Measurements from ENCODE around the gene PANX2.
"Not testable (repeated sequence)": the region's sequence is repeated elsewhere in the genome, so short reads cannot be mapped to it uniquely, and the experiment has no call there.

Gene PANX2, protein sequence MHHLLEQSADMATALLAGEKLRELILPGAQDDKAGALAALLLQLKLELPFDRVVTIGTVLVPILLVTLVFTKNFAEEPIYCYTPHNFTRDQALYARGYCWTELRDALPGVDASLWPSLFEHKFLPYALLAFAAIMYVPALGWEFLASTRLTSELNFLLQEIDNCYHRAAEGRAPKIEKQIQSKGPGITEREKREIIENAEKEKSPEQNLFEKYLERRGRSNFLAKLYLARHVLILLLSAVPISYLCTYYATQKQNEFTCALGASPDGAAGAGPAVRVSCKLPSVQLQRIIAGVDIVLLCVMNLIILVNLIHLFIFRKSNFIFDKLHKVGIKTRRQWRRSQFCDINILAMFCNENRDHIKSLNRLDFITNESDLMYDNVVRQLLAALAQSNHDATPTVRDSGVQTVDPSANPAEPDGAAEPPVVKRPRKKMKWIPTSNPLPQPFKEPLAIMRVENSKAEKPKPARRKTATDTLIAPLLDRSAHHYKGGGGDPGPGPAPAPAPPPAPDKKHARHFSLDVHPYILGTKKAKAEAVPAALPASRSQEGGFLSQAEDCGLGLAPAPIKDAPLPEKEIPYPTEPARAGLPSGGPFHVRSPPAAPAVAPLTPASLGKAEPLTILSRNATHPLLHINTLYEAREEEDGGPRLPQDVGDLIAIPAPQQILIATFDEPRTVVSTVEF

DNA sequence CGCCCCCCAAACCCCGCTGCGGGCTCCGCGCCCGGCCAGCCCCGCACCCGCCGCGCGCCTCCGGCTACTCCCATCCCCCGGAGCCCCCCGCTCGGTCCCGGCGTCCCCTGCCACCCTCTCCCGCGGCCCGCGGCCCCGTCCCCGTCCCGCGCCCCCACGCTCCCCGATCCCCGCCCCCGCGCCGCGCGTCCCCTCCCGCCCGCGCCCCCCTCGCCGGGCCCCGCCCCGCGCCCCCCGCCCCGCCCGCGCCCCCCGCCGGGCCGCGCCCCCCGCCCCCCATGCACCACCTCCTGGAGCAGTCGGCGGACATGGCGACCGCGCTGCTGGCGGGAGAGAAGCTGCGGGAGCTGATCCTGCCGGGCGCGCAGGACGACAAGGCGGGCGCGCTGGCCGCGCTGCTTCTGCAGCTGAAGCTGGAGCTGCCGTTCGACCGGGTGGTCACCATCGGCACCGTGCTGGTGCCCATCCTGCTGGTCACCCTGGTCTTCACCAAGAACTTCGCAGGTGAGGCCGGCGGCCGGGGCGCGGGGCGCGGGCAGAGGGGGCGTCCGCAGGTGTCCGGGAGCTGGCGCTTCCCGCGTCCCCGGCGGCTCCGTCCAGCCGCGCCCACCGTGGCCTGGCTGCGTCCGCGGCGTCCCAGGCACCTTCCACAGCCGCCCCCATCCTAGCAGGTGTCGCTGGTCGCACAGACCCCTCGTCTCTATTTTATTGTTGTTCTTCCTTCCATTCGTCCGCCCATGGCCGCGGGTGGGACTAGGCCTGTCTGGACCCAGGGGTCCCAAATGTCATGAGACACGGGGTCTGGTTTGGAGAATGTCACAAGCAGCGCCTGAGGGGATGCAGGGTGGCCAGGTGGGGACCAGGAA lies at the start of gene PANX2:
Gene PANX2 (plus strand): TSS at position 279 of the 866 bp plus-strand sequence. CDS start 0 bp downstream, at position 279.
- DNase-seq = no peak

DNA sequence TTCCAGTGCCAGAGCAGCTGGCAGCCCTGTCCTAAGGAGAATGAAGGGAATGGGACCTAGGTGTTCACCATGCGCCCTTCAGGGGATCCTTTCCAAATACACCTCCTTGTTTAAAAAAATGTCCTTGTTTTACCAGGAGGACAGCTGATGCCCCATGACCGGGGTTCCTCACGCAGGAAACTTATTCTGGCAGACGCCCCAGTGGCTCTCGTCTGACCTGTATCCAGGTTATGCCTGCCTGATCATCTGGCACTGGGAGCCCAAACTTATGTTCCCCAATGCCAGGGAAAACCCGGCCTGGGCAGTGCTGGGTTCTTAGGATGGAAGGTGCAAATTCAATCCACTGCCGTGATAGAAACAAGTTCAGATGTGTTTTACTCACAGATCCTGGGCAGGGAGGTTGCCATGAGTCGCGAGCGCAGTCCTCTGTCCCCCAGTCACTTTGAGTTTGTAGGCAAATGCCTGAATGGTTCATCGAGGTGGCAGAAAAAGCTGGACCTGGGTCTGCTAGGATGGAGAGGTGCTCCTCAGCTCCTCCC lies 49.3 kb upstream of the PANX2 start:
- no peak for DNase-seq

DNA sequence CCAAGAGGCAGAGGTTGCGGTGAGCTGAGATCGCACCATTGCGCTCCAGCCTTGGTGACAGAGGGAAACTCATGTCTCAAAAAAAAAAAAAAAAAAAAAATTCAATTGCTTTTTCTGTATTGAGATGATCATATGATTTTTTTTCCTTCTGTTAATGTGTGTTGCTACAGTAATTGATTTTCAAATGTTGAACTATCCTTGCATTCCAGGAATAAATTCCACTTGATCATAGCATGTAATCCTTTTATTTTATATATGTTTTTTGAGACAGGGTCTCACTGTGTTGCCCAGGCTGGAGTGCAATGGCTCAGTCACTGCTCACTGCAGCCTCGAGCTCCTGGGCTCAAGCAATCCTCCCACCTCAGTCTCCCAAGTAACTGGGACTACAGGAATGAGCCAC lies 47.4 kb upstream of the PANX2 start:
- no peak for DNase-seq

DNA sequence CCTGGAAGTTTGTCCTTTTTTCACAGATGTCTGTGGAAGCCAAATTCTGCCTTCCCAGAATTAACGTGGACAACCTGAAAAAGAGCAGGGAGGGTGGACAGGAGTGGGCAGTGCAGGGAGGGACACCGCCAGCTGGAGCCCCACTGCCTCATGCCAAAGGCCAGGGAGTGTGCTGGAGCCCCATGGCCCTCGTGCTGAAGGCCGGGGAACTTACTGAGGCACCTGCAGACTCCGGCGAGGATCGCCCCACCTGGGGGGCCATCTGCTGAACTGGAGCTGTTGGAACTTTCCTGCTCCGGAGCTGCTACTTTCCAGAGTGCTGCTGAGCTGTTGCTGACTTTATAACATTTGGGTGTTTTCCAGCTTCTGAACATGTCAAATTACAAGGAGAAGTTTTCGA lies 45.5 kb upstream of the PANX2 start:
- no peak for DNase-seq

DNA sequence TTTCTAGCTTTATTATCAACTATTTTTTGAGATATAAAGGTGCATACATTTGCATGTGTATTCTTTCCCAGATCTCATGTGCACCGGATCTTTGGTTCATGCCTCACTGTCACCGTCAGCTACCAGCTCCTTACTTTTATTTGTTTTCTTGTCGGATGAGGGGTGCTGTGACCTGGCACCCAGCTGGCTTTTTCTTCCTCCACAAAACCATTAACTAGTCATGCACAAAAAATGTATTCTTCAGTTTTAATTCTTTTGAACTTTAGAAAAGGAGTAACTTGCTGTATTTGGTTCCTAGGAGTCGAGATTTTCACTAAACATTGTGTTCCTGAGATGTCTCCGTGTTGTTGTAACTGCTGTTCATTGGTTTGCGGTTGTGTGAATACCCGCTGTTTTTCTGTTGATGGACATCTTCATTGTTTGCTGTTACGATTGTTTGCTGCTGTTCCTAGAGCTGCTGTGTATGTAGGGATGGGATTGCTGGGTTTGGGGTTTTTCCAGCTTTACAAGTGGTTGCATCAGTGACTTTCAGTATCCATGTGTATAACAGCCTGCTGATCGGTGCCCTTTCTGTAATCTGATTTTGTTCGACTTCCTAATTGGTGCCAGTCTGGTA lies 41.3 kb upstream of the PANX2 start:
- DNase-seq = no peak

DNA sequence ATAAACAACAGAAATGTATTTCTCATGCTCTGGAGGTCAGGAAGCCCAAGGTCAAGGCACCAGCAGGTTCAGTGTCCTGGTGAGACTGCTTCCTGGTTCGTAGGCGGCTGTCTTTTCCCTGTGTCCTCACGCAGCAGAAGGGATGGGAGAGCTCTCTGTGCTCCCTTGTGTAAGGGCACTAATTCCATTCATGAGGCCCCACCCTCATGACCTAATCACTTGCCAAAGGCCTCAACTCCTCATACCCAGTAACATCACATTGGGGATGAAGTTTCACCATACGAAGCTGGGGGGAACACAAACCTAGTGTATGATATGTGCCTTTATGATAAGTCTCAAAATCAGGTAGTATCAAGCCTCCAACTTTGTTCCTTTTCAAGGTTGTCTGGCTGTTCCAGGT lies 38.6 kb upstream of the PANX2 start:
- no peak for DNase-seq

DNA sequence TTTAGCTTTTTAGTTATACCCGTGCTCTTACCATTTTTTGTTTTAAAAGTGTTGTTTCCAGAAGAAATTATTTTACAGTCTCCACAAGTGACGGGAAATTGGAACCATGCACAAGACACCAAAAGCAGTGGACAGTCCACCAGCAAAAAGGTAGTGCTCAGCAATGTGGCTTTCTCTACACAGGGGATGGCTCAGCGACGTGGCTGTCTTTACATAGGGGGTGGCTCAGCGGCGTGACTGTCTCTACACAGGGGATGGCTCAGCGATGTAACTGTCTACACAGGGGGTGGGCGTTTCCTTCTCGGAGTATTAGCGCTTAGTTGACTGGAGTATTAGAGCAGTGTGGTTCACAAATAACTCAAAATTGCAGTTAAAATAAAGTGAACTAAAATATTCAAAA lies 36.0 kb upstream of the PANX2 start:
- no peak for DNase-seq

DNA sequence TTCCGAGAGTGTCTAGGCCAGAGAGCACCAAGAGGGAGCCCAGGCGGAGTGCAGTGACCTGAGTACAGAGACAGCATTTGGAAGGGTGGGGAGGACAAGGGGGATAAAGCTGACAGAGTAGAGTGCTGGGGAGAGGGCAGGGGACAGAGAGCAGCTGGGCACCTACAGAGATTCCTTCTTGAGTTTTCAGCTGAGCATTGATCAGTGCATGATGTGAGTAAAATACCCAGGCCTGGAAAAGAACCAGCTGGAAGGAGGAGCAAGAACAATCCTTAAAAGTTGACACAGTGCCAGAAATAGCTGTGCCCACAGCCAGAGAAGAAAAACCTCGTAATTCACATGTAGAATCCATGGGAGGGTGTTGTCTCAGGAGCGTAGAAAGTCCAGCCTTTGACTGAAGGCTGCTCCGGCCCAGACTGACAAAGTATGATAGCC lies 33.9 kb upstream of the PANX2 start:
- no peak for DNase-seq

DNA sequence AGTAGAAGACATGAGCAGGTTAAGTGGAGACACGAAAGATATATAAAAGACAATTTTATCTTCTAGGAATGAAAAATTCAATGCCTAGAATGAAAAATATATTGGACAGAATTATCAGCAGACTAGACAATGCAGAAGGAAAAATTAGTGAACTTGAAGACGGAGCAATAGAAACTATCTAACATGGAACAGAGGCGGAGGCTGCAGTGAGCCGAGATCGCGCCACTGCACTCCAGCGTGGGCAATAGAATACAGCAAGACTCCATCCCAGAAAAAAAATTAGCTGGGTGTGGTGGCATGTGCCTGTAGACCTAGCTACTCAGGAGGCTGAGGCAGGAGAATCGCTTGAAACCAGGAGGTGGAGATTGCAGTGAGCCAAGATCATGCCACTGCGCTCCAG lies 33.3 kb upstream of the PANX2 start:
- not testable (repeated sequence) for DNase-seq

DNA sequence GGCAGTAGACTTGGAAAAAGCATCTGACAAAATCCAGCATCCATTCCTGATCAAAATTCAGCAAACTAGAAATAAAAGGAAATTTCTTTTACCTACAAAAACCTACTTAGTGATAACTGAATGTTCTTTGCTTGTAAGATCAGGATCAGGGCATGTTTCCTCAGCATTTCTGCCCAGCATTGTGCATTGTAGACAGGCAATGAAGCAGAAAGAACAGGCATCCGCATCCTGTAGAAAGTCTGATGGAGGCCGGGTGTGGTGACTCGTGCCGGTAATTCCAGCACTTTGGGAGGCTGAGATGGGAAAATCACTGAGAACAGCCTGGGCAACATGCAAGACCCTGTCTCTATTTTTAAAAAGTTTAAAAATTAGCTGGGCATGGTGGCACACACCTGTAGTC lies 32.5 kb upstream of the PANX2 start:
- no peak for DNase-seq

DNA sequence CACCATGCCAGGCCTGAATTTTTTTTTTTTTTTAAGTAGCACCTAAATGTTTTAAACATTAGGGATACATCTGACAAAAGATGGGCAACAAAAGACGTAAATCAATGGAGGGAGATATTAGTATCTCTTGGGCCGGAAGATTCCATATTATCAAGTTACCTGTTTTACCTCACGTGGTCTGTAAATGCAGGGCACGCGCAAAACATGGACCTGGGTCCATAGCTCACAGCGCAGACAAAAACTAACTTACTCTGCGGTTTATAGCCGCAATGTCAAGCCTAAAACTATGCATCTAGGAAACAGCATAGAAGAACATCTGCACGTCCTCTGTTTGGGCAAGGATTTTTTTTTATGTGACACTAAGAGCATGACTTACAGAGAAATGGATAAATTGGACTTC lies 31.5 kb upstream of the PANX2 start:
- DNase-seq = no peak

DNA sequence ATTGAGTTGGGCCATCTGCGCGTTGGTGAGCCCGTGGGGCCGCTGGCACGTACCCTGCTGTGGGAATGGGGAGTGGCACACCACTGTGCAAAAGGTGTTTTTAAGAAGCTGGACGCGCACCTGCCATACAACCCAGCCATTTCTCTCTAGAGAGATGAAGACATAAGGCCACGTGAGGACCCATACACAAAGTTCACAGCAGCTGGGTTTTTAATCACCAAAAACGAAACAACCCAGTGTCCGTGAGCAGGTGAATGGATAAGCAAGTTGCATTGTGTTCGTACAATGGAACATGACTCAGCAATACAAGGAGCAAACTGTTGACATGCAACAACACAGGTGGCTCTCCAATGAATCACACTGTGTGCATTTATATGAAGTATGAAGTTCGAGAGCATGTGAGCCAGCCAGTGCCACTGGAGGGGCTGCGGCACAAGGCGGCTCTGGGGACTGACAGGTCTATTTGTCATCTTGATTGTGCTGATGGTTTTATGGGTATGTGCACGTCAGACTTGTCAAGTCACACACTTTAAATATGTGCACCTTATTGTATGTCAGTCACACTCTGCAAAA lies 30.6 kb upstream of the PANX2 start:
- DNase-seq = peak; percentile 19

DNA sequence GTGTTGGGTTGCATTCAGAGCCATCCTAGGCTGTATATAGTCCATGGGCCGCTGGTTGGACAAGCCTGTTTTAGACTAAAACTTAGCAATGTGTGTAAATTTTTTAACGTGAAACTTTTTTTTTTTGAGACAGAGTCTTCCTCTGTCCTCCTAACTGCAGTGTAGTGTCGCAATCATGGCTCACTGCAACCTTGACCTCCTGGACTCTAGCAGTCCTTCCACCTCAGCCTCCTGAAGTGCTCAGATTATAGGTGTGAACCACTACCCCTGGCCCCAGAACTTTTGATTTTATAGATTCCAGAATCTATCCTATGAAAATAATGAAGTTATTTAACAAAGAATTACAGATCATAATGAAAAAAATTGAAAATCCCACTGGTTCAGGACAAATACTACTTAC lies 29.9 kb upstream of the PANX2 start:
- no peak for DNase-seq

DNA sequence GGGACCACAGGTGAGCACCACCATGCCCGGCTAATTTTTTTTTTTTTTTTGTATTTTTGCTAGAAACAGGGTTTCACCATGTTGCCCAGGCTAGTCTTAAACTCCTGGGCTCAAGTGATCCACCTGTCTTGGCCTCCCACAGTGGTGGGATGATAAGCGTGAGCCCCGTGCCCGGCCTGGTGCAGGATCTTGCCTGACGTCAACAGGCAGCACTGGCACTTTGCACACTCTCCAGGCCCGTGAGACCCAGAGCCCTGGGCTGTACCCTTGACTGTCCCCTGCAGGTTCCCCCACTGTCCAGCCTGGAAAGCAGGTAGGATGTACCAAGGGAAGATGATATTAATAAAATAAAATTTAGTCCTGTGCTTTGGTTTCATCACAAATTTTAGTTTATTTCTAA lies 29.1 kb upstream of the PANX2 start:
- no peak for DNase-seq

DNA sequence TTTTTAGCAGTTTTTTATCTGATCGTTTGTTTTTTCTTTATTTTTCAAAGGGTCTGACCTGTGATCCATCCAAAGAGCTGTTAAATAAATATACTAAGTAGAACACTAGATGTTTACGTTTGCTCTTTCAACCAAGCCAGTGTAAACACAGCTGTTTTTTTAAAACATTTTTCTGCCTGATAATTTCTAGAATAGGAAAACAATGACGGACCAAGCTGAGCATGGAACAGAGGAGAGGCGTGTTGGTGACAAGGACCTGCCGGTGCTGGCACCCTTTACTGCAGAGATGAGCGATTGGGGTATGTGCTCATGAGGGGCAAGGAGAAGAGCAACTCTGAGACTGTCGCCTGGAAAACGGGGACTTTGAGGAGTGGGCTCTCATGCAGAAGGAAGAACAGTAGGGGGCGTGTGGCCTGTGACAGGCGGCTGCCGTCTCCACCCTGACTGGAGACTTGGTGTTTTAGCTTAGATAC lies 28.6 kb upstream of the PANX2 start:
- no peak for DNase-seq

DNA sequence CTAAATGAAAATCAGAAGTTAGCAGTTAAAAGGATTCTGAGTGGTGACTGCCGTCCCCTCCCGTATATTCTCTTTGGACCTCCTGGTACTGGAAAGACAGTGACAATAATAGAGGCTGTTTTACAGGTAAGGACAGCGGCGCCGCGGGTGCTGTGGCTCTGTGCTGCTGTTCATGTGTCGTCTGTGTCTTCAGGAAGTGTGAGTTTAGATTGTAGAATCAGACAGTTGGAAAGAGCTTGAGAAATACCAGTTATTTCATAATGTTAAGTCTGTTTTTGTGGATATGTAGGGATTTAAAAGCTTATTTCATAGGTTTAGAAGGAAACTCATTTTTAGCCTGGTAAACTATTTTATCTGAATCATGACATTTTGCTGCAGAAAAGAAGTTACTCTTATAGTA lies 27.4 kb upstream of the PANX2 start:
- no peak for DNase-seq

DNA sequence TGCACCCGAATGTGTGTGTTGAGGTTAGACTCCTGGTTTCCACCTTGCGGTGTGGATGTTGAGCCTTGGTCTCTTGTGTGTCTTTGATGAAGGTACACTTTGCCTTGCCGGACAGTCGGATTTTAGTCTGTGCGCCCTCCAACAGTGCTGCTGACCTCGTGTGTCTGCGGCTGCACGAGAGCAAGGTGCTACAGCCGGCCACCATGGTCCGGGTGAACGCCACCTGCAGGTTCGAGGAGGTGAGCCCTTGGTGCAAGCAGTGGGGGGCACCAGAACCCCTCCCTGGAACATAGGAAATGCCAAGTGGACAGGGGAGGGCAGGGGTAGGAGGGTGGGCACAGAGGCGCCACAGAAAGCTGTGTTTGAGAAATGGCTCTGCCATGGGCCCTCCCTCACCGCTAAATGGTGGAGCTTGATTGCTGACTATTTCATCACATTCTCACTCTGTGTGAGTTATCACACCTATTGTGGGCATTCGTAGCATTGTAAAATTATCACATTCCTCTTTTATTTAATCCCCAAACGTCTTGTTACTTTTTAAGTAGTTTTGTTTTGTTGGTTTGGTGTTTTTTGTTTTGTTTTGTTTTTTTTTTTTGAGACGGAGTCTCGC lies 26.4 kb upstream of the PANX2 start:
- DNase-seq = no peak

DNA sequence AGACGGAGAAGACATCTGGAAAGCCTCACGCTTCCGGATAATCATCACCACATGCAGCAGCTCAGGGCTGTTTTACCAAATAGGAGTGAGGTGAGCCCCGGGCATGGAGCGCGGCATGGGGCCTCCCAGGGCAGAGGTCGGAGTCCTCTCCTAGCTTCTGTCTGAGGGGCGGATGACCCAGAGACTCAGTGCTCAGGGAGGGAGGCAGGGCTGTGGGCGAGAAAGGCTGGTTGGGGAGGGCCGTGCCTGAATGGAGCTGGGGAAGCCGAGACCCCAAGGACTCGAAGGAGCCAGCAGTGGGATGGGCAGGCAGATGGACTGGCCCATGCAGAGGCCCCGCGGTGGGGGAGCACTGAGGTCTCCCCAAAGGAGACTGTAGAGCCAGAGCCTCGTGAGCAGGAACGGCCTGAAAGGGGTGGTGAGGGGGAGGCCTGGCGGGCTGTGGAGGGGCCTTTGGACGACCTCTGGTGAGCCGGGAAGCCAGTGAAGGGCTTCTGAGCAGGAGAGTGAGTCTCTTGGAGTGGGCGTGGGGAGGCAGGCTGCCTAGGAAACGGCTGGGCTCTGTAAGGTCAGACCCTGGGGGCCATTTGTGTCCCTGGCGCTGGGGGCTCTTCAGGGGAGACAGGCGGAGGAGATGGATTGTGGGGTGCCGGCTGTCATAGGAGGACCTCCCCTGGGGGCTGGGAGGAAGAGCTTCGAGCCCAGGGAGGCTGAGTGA lies 24.7 kb upstream of the PANX2 start:
- DNase-seq = no peak

DNA sequence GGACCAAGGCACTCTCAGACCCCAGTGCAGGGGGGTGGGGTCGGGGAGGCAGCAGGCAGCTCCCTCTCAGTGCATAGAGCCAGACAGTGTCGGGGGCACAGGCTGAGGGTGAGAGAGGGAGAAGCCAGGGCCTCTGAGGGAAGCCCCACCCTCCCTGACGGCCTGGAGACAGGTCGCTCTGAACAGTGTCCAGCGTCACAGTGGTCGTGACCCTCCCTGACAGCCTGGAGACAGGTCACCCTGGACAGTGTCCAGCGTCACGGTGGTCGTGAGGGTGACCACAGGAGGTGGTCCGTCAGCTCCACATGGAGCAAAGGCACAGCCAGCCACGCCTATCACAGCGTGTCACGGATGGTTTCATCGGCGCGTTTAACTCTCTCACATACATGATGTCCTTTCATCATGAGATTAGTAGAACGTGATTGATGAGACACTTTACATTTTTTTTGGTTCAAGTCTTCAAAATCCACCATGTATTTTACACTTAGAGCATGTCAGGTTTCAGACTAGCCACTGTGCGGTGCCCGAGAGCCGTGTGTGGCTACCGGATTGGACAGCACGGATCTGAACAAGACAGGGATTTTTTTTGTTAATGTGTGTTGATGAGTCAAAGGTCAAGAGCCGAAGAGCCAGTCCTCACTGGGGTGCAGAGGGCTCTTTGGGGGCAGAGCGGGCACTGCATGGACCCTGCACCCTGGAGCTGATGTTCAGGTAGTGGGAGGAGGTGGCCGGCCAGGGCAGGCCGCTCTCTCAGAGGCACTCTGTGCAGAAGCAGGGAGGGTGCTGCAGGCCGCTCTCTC lies 23.9 kb upstream of the PANX2 start:
- DNase-seq = no peak
